HG03108 (cell line): ENCODE data around the gene FMN2.

Experiments
- ATAC-seq: cut with Tn5 transposase; IDR thresholded peaks from one replicate; pipeline ENCODE4 v1.9.1; 2021; ENCODE audit warnings: moderate library complexity; ENCODE audit not compliant: unreplicated experiment

Gene FMN2

GRCh38 chr1:240349695-240350094, 258.0 kb downstream of the FMN2 start:
- no peak for ATAC-seq

- no peak for ATAC-seq
These were observed 259.2 kb downstream of the FMN2 start for GRCh38 chr1:240350910-240351331.

DNA sequence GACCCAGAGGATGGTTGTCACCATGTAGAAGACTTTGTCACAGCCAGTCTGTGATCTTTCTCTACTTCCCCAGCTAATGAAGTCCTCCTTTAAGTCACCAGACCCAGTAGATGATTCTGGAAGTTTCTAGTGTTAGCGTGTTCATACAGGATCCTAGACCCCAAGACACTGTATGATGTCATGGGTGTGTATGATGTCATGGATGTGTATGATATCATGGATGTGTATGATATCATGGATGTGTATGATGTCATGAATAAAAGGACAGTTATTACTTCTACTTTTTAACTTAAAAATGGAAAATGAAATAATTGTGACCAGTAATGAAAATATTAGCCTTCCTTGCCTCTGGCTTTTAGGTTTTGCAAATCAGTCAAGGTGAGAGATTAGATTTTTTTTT, 260.0 kb downstream of the FMN2 start:
- no peak for ATAC-seq

- no peak for ATAC-seq
These were observed 261.1 kb downstream of the FMN2 start for GRCh38 chr1:240352769-240353168.

GRCh38 chr1:240356568-240356967, 264.9 kb downstream of the FMN2 start:
- no peak for ATAC-seq

DNA sequence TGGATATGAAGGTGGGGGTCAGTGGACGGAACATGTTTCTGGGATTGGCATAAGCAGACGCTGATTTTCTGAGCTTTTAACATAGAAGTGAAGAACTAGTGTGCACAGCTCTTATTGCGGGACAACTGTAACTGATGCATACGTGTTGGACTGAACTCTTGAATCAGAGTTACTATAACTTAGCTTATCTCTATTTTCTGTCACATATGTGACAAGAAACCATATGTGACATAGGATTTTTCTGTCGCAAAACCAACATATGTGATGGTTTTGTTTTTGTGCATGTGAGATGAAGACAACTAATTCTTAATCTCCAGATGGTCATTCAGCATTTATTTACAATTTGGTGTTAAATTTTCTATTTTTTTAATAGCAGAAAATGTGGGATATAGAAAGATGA, 270.4 kb downstream of the FMN2 start:
- ATAC-seq: no peak

- no peak for ATAC-seq
These were observed 271.1 kb downstream of the FMN2 start for GRCh38 chr1:240362826-240363225.

GRCh38 chr1:240363315-240363714, 271.6 kb downstream of the FMN2 start:
- ATAC-seq: no peak

DNA sequence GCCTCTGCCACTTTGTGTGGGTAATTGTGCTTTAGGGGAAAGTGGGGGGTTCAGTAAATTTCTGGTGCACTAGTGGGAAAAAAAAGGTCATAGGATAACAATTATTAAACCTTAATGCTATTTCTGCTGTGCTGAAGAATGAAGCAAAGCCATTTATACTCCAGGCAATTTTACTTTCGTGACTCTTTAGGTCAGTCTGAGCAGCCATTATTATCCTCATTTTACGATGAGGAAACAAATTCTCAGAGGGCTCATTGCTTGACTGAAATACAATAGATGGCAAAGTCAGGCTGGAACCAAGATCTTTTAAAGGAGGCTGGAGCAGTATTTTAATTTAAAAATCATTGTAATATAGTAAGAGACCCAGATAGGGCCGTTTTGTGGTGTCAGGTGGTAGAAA, 272.2 kb downstream of the FMN2 start:
- ATAC-seq: no peak

DNA sequence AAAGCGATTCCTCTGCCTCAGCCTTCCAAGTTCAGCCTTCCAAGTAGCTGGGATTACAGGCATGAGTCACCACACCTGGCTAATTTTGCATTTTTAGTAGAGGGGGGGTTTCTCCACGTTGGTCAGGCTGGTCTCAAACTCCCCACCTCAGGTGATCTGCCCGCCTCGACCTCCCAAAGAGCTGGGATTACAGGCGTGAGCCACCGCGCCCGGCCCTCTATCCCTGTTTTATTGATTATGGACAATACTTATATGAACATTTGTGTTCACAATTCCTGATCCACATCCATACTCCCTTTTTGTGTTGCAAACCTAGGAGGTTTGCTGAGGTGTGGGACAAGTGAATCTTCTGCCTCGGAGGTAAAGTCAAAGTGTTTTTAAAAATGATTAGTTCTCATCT, 275.0 kb downstream of the FMN2 start:
- no peak for ATAC-seq

GRCh38 chr1:240385551-240385950, 293.9 kb downstream of the FMN2 start:
- ATAC-seq: no peak

DNA sequence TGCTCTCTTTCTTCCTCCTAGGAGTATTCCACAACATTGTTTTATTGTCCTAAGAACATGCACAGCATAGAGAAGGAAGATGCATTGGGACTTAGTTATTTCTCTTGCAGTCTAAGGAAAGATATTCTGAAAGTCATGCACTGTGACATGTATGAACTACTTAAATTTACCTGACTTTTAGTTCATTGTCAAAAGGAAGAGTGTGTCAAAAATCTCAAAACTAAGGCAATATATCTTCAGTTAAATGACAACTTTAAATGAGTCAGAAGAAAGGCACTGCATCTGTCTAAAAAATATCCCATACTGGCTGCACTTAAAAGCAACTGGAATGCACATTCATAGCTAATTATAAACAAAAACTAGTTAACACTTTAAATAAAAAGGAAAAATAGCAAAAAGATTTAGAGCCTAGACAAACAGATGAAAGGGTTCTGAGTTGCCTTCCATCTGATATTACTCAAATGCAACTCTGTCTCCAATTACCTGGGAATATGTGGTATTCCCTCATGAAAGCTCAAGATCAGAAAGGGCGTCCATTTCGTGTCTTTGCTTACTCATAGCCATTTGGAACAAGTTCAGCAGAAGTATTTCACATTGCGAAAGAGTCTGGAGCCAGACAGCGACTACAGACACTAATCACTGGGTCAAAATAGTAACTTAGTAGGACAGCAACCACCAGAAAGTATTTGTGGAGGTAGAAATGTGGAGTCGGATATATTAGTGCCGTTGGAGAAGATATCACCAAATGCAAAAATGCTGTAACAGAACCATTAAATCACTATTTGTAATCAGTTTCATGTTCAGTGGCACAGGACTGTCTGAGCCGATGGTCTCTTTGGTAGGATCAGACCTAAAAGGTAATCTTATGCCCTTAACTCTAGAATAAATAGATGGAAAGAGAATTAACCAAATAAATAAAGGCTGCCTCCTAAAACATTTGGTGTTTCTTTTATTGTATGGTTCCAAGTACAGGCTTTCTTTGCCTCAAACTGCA, 294.6 kb downstream of the FMN2 start:
- no peak for ATAC-seq

DNA sequence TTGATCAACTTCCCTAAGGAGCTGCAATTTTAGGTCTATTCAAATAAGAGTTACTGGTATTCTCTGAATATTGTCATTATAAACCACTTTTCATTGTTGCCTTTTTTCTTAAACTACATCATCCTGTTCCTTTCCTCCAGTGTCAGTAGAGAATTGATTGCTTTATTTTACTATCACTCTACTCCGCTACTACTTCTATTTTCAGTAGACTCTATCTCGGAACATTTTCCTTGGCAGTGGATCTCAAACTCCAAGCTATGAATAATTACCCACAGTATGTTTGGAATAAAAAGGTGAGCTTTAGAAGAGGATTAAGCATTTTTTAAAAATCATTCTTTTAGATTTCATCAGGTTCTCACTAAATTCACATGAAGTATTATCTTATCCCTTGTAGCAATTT, 295.4 kb downstream of the FMN2 start:
- ATAC-seq: no peak

GRCh38 chr1:240391660-240392260, 300.1 kb downstream of the FMN2 start:
- no peak for ATAC-seq

- no peak for ATAC-seq
These were observed 302.7 kb downstream of the FMN2 start for GRCh38 chr1:240394353-240394752.

DNA sequence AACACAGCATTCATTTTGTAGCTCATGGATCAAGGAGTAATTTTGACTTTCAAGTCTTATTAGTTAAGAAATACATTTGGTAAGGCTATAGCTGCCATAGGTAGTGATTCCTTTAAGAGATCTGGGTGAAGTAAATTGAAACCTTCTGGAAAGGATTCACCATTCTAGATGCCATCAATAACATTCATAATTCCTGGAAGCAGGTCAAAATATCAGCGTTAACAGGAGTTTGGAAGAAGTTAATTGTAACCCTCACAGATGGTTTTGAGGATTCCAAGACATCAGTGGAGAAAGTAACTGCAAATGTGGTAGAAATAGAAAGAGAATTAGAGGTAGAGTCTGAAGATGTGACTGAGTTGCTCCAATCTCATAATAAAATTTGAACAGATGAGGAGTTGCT, 303.7 kb downstream of the FMN2 start:
- no peak for ATAC-seq

GRCh38 chr1:240399381-240399780, 307.7 kb downstream of the FMN2 start:
- ATAC-seq: no peak

DNA sequence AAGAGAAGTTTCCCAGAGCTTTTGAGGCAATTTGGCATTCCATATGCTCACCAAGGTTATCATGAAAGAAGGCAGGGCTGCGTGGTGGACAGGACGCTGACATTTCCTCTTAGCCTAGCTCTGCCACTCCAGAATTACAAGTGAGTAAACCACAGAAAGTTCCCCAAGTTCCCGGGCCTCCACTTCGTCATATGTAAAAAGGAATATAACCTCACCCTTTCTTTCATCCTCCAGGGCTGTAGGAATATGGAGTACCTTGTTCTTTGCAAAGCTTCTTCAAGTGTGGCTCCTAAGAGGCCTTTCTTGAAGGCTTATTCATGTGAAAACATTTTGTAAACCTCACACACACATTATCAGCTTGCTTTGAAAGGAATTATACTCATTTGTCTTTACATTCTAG, 310.0 kb downstream of the FMN2 start:
- no peak for ATAC-seq

DNA sequence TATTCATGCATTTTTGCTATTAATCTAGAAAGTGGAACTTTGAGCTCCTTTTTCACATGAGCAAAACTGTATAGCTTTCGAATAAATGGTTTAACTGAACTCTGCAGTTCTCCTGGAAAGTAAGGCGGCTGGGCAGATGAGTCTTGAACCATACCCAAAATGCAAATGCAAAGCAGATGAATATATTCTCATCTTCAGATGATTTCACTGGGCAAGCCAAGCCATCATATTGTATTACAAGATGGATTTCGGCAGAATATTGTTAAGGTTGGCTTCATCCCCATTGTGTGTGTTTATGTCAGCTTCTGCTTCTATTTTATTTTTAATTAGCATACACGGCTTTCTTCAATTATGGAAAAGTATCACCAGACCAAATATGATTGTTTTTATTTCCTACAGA, 310.6 kb downstream of the FMN2 start:
- ATAC-seq: no peak

DNA sequence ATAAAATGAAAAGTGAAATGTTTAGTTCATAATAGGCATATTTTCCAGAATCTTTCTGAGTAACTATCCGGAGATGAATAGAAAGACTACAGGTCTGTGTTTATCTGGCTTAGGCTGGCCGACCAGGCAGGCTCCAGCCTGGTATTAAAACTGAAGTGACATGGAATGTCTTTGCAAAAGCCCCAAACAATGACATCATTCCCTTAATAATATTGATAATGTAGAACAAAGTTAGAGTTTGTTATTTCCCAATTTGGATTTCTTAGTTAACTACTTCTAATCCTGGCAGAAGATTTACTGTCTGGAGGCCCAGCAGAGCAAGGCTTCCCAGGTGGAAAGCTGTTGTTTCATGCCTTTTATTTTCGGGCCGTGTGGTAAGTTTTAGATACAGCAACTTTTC, 312.6 kb downstream of the FMN2 start:
- ATAC-seq: no peak

- ATAC-seq: no peak
These were observed 314.1 kb downstream of the FMN2 start for GRCh38 chr1:240405751-240406150.

- no peak for ATAC-seq
These were observed 315.7 kb downstream of the FMN2 start for GRCh38 chr1:240407407-240407806.
